ENCODE data around the gene HLCS. TPM values are rescaled to one million over a fixed set of nuclear protein-coding genes. Genes with fewer than 3 reads are reported as not detected.

HLCS gene
- total and polyA plus RNA-seq, 2 of the 4 experiments (the other 2 are of a cell fraction), result 10.6 to 21.0 TPM

DNA sequence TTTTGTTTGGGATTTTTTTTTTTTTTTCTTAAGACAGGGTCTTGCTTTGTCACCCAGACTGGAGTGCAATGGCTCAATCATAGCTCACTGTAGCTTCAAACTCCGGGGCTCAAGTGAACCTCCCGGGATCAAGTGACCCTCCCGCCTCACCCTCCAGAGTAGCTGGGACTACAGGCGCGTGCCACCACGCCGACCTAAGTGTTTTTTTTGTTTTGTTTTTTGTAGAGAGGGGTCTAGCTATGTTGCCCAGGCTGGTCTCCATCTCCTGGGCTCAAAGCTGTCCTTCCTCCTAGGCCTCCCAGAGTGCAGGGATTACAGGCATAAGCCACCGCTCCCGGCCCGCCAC lies 776 bp downstream of the HLCS start:
- Histone ChIP-seq H4K5ac (ENCODE audit: low read depth, low read length) (peak overlapping the region; percentile 43), H3K27me3 (ENCODE audit: control insufficient read depth, insufficient read depth, low read length) (no peaks in the 10 kb centered on the region), H2BK120ac (ENCODE audit: low read depth, low read length) (no peak overlapping the region), H4K91ac (ENCODE audit: insufficient read depth, low read depth, low read length) (peak overlapping the region; percentile 4; the same call in 1 of the 2 replicates), H4K8ac (ENCODE audit: low read depth in 2 of 2, low read length in 2 of 2) (peak overlapping the region; percentile 92 to 95), H2AFZ (replicated peaks; ENCODE audit: low read length, poor library complexity) (peak overlapping the region; percentile 97), H3K27ac (ENCODE audit: insufficient read depth, low read length) (peak overlapping the region; percentile 78), H3K9me3 (ENCODE audit: control insufficient read depth, insufficient read depth, low read length) (no peaks in the 10 kb centered on the region), H2BK20ac (ENCODE audit: low read depth, low read length) (no peak overlapping the region; the same call in 1 of the 2 replicates), H3K4ac (ENCODE audit: low read depth, low read length) (peak overlapping the region; percentile 86), H3K79me1 (ENCODE audit: low read depth in 1 of 2, low read length in 2 of 2) (peaks cover 14 to 31% of the 10 kb centered on the region in 2 experiments), H3K36me3 (ENCODE audit: control insufficient read depth, insufficient read depth, low read length) (peaks cover 5% of the 10 kb centered on the region), H3K18ac (ENCODE audit: low read depth, low read length) (no peak overlapping the region; the same call in 1 of the 2 replicates), H3K9ac (ENCODE audit: low read depth, low read length) (peak overlapping the region; percentile 87), H3K4me1 (ENCODE audit: control insufficient read depth, insufficient read depth, low read length) (peaks cover 3% of the 10 kb centered on the region), H2AK5ac (ENCODE audit: low read depth, low read length) (peak overlapping the region; percentile 74), H2AK9ac (replicated peaks; ENCODE audit: low read depth, low read length, poor library complexity) (peak overlapping the region; percentile 92), H2BK5ac (ENCODE audit: low read depth, low read length, poor library complexity, severe bottlenecking) (peak overlapping the region; percentile 79), H2BK15ac (ENCODE audit: low read depth, low read length) (no peak overlapping the region), H3K4me3 (ENCODE audit: insufficient read depth, low read depth, low read length) (peak overlapping the region; percentile 100), H3K4me2 (ENCODE audit: low read depth, low read length) (peak overlapping the region; percentile 98), H3K9me1 (ENCODE audit: insufficient read depth, low read length) (peaks cover 10% of the 10 kb centered on the region), H3K23ac (ENCODE audit: low read depth, low read length) (peak overlapping the region; percentile 33), H4K20me1 (ENCODE audit: insufficient read depth, low read length) (no peaks in the 10 kb centered on the region), H3K56ac (ENCODE audit: extremely low read depth, insufficient read depth, low read length) (0 out of 2 replicates have a peak overlapping the region, but pooled peaks have one; percentile 21), H3K14ac (replicated peaks; ENCODE audit: low read depth, low read length) (peak overlapping the region; percentile 80)
- CTCF ChIA-PET, result interaction anchor here (0.6 to 1.5 kb wide), 2 partner anchors 10 to 632 kb away, joined by 4 to 6 read pairs; no protein-coding TSS in a partner anchor
- DNase-seq (no peak), ATAC-seq (ENCODE audit: low read depth) (no peak; the same call in 1 of the 2 replicates)
- TF ChIP-seq USF2 (IDR thresholded peaks at IDR 0.05; ENCODE audit: low read depth, low read length), result no peak
- TF ChIP-seq CHD1 (IDR thresholded peaks at IDR 0.05; ENCODE audit: low read depth, low read length), result no peak
- TF ChIP-seq CTCF (conservative IDR thresholded peaks at IDR 0.05; ENCODE audit: low read depth, low read length), result no peak
- TF ChIP-seq, protein P1, sequence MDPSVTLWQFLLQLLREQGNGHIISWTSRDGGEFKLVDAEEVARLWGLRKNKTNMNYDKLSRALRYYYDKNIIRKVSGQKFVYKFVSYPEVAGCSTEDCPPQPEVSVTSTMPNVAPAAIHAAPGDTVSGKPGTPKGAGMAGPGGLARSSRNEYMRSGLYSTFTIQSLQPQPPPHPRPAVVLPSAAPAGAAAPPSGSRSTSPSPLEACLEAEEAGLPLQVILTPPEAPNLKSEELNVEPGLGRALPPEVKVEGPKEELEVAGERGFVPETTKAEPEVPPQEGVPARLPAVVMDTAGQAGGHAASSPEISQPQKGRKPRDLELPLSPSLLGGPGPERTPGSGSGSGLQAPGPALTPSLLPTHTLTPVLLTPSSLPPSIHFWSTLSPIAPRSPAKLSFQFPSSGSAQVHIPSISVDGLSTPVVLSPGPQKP (IDR thresholded peaks at IDR 0.05; ENCODE audit: borderline replicate concordance, low read depth, low read length), result no peak
- TF ChIP-seq BHLHE40 (IDR thresholded peaks at IDR 0.05; ENCODE audit: low read depth, low read length), result no peak
- no peak for TF ChIP-seq POLR2A (IDR thresholded peaks at IDR 0.05; ENCODE audit: low read depth, low read length)
- no peak for TF ChIP-seq MXI1 (IDR thresholded peaks at IDR 0.05; ENCODE audit: borderline replicate concordance, low read depth, low read length)
- no peak for TF ChIP-seq MAZ (IDR thresholded peaks at IDR 0.05; ENCODE audit: borderline replicate concordance, low read depth, low read length)
- no peak for TF ChIP-seq FOS (IDR thresholded peaks at IDR 0.05; ENCODE audit: low read depth, low read length)
- TF ChIP-seq MAFK (IDR thresholded peaks at IDR 0.05; ENCODE audit: low read depth, low read length), result no peak
- no peak for TF ChIP-seq RCOR1 (IDR thresholded peaks at IDR 0.05; ENCODE audit: insufficient replicate concordance, low read length)
- no TSS peak for BruUV-seq (replicated peaks)
- dilution Hi-C loops (cut with HindIII; ENCODE audit: low sequenced_read_pairs, unreplicated experiment), result no loop called here
- POLR2A ChIA-PET (ENCODE audit: unreplicated experiment), result no interaction called here
- intact Hi-C loops (cut with micrococcal nuclease), result no loop called here
- in situ Hi-C loops (cut with MboI; ENCODE audit: low sequenced_read_pairs), result no loop called here
- WGBS, 2 experiments (ENCODE audit: extremely low coverage in 2 of 2, insufficient read length in 1 of 2), result 100% methylated on average over 1 of the region's 10 CpGs; no CpG with 5 or more reads in 1 of the 2 experiments

Data from IMR-90 (cell line).